HFFc6 (cell line): ENCODE data around the gene SH2D7. TPM values are rescaled to one million over a fixed set of nuclear protein-coding genes. Genes with fewer than 3 reads are reported as not detected.

Experiments used
- DNase-seq: peaks from one replicate; pipeline ENCODE4 v3.0.0-alpha.2; 2018
- H3K27ac Mint-ChIP-seq: 2 replicates; pipeline ENCODE4 v1.8.0; 2020; ENCODE audit warnings: mild to moderate bottlenecking, mixed read lengths
- H3K27me3 Mint-ChIP-seq: 2 replicates; pipeline ENCODE4 v1.8.0; 2021; ENCODE audit warnings: mild to moderate bottlenecking, moderate library complexity, mixed read lengths; ENCODE audit not compliant: insufficient read depth
- H3K36me3 Mint-ChIP-seq: 2 replicates; pipeline ENCODE4 v1.8.0; 2021; ENCODE audit warnings: low read depth, mixed read lengths
- H3K4me1 Mint-ChIP-seq: 2 replicates; pipeline ENCODE4 v1.8.0; 2020; ENCODE audit warnings: low read depth, mixed read lengths
- H3K4me3 Mint-ChIP-seq: 2 replicates; pipeline ENCODE4 v1.8.0; 2020; ENCODE audit warnings: mild to moderate bottlenecking, moderate library complexity, mixed read lengths
- H3K9me3 Mint-ChIP-seq: 2 replicates; pipeline ENCODE4 v1.8.0; 2020; ENCODE audit warnings: mild to moderate bottlenecking, mixed read lengths
- total RNA-seq, 6 experiments: library from RNA; stranded (reverse); fragmentation: NEBNext Ultra II Directional; extraction: Animal tissue kit (Norgen Biotek cat#: 25700); gene quantifications; 2 replicates in 1 of 6; 3 replicates in 5 of 6; pipeline ENCODE4 v1.2.3, GENCODE V29; 2021
- TF ChIP-seq, protein P1 (sequence below): fragments of 200-600 bp; sonication (generic); IDR thresholded peaks from 2 replicates; pipeline ENCODE4 v1.5.0; 2021; ENCODE audit warnings: antibody characterized with exemption, mild to moderate bottlenecking

Gene SH2D7
- total RNA-seq, 6 experiments from 2014 or later: not detected

DNA sequence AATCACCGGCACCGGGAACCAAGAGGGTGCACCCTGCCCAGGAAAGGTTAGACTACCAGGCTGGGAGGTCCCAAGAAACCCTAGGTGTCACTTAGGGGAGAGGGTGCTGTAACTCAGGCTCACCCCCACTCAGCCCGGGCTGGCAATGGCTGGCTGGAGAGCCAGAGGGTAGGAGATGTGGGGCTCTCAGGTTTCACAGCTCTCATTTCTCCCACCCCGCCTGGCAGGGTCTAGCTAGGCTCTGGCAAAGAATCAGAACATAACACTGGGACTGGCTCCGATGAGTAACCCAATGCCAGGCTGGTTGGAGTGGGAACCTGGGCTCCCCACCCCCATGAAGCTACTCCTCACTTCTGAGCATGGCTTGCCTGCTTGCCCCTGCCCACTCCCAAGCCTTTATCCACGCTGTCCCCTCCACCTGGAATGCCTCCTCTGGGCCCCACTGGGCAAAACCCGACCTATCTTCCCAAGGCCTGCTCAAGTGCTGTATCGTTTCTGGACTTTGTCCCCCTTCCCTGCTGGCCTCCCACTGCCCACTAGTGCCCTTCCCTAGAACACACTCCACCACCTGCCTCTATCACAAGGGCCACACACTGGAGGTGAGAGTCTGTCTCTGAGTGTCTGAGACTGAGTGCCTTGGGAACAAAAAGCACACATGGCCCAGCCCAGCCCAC is 36.9 kb downstream of the SH2D7 start:
- Mint-ChIP-seq H3K4me3 (no peak overlapping the region), H3K27me3 (peaks cover 14% of the 10 kb centered on the region), H3K9me3 (no peaks in the 10 kb centered on the region), H3K4me1 (peaks cover 7% of the 10 kb centered on the region), H3K36me3 (no peaks in the 10 kb centered on the region), H3K27ac (no peak overlapping the region)
- TF ChIP-seq, protein P1, sequence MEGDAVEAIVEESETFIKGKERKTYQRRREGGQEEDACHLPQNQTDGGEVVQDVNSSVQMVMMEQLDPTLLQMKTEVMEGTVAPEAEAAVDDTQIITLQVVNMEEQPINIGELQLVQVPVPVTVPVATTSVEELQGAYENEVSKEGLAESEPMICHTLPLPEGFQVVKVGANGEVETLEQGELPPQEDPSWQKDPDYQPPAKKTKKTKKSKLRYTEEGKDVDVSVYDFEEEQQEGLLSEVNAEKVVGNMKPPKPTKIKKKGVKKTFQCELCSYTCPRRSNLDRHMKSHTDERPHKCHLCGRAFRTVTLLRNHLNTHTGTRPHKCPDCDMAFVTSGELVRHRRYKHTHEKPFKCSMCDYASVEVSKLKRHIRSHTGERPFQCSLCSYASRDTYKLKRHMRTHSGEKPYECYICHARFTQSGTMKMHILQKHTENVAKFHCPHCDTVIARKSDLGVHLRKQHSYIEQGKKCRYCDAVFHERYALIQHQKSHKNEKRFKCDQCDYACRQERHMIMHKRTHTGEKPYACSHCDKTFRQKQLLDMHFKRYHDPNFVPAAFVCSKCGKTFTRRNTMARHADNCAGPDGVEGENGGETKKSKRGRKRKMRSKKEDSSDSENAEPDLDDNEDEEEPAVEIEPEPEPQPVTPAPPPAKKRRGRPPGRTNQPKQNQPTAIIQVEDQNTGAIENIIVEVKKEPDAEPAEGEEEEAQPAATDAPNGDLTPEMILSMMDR: no peak
- no peak for DNase-seq

DNA sequence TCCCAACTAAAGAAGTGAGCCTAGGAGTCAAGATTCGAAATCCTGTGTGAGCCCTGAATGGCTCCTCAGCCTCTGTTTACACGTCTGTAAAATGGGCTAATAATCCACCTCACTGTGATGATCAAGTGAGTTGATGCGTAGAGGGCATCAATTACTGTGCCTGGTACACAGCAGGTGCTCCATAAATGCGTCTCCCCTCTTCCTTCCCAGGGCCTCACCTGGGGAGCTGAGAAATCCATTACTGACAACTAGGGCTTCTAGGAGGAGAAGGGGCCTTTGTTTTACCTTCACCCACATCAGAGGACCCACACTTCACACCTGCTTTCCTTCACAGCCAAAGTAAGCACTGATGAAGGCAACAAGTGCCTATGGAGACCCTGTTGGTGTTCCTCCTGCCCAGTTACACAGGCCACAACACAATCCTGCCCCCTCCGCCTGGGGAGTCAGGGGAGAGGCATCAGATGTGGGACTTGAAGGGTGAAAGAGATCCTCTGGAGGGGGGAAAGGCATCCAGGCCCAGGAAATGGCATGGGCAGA is 37.5 kb downstream of the SH2D7 start:
- Mint-ChIP-seq H3K36me3 (no peaks in the 10 kb centered on the region), H3K27ac (no peak overlapping the region), H3K9me3 (no peaks in the 10 kb centered on the region), H3K4me1 (peaks cover 7% of the 10 kb centered on the region), H3K27me3 (peaks cover 12% of the 10 kb centered on the region), H3K4me3 (peak overlapping the region; percentile 66; the same call in 1 of the 2 replicates)
- DNase-seq: no peak
- TF ChIP-seq, protein P1: no peak

DNA sequence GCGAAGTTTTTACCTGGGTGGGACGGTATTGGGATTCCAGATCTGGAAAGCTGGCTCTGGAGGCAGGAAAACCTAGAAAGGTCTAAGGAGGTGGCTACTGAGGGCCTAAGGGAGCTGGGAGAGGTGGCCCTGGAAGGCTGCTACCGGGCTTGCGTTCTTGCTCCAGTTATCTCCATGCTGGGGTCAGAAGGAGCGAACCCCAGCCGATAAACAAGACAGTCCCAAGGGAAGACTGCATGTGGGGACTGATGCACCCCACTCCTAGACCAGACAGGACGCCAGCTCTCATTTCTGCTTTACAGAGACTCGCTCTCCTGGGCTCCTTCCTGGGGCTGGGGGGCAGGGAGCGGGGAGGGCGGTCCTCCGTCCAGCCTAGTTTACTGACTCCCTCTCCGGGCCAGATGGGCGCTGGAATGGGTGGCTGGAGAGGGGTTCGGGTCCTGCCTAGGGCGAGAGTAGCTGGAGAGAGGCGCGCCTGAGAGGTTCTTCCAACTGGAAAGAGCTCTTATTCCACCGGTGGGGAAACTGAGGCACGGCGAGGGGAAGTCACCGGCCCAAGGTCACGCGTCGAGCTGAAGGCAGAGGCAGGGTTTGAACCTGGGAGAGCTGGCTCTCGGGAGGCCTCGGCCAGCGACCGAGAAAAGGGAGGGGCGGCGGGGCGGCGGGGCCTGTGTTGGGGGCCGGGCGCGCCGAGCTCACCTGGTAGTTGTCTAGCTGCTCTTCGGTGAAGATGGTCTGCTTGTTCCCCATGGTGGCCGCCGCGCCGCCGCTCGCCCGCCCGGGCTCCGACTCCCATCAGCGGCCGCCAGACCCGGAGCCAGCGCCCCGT is 38.3 kb downstream of the SH2D7 start:
- TF ChIP-seq, protein P1: no peak
- peak overlapping the region; percentile 66 for H3K4me3 Mint-ChIP-seq
- H3K27me3 Mint-ChIP-seq: peaks cover 5% of the 10 kb centered on the region; the same call in 1 of the 2 replicates
- H3K4me1 Mint-ChIP-seq: peaks cover 7% of the 10 kb centered on the region
- H3K36me3 Mint-ChIP-seq: no peaks in the 10 kb centered on the region
- H3K27ac Mint-ChIP-seq: no peak overlapping the region; the same call in 1 of the 2 replicates
- no peaks in the 10 kb centered on the region for H3K9me3 Mint-ChIP-seq
- DNase-seq: no peak

DNA sequence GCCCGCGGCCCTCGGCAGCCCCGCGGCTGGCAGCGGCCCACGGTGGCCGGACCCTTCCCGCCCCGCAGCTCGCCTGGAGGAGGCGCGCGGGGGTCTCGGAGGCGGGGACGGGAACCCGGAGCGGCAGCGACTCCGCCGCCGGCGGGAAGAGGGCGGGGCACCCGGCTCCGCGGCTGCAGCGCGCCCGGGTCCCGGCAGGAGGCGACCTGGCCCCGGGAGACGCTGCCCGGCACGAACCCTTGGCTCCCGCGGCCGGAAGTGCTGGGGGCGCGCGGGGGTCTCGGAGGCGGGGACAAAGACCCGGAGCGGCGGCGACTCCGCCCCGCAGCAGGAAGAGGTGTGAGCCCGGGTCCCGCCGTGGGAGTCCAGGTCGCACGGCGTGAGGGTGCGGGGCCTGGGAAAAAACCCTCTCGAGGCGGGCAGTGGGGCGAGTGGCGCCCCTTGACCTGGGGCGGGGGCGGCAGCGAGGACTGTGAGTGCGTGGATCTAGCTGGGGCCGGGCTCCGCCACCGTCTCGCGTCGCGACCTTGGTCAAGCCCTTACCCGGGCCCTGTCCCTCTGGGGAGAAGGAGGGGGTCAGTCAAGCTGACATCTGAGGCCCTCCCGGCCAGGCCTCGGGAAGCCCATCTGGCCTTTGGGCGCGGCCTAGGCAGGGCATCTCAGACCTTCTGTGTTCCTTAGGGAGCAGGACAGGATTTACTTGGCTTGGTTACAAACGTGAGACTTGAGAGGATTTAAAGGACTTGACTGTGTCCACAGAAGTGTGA is 39.1 kb downstream of the SH2D7 start, which contains the start of gene CIB2:
CIB2 (minus strand) TSS at position 151 of the 767 bp plus-strand sequence. CDS start 230 bp downstream, outside the sequence.
- no peaks in the 10 kb centered on the region for H3K36me3 Mint-ChIP-seq
- TF ChIP-seq, protein P1: peak; percentile 81
- peak within 1 kb of the TSS; percentile 86 for H3K4me3 Mint-ChIP-seq
- H3K27me3 Mint-ChIP-seq: peaks cover 8% of the 10 kb centered on the region
- peaks cover 7% of the 10 kb centered on the region for H3K4me1 Mint-ChIP-seq
- H3K27ac Mint-ChIP-seq: peak within 1 kb of the TSS; percentile 54
- no peak for DNase-seq
- no peaks in the 10 kb centered on the region for H3K9me3 Mint-ChIP-seq

DNA sequence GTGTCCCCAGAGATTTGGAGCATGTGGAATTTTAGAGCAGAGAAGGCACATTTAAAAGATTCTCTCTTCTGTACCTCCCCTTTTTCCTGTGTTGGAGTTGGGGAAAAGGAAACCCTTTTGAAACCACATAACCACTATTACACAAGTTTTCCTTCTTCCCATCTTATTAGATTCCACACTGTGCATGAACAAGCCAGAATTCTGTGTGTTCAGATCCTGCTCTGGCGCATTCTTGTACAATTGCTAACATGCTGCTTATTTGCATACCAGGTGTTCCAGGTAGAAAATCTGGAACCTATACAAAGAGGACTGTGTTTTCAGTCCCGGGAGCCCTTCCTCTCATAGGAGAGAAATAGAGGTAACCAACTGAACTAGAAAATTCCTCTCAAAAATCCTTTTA is 41.4 kb downstream of the SH2D7 start:
- DNase-seq: no peak
- H3K36me3 Mint-ChIP-seq: no peaks in the 10 kb centered on the region
- TF ChIP-seq, protein P1: no peak
- H3K4me1 Mint-ChIP-seq: peaks cover 7% of the 10 kb centered on the region
- peaks cover 12% of the 10 kb centered on the region for H3K27me3 Mint-ChIP-seq
- no peak overlapping the region for H3K4me3 Mint-ChIP-seq
- H3K9me3 Mint-ChIP-seq: no peaks in the 10 kb centered on the region
- no peak overlapping the region for H3K27ac Mint-ChIP-seq
